ENCODE results near the gene ZDHHC7.
A peak's percentile ranks its signal among the peaks of the same experiment; 100 is the strongest.

ZDHHC7 gene

DNA sequence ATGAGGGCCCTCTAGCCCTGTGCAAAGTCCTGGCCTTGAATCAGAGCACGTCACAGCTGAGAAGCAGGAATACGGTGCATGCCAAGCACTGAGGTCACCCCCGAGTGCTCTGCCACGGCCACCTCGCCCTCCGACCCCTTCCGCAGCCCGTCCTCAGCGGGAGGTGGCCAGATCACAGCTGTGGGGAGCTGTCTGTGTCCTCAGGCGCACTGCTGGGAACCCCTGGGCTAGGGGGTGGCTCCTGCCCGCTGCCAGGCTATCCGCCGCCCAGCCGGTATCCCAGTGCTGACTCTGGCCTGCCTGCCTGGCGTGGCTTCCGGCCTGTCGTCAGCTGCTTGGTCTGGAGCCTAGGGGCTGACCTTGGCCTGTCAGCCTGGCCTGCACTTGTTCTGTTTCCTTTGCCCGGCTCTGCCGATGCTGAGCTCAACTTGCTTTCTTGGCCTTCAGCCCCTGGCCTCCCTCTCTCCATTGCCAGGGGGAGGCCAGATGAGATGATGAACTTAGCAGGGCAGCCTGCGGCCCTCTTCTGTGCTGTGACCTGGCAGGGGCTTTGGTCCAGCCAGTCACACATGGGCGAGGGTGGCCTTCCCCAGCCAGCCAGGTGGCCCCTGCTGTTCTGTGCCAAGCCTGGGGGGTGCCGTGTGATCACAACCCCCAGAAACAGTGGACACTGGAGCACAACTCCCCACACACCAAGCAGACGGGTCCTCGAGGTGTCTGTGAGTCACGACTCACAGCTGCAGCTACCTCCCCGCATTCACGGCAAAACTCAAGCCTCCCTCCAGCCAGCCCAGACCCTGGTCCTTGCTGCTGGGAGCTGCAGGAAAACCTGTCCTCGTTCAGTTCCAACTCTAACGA is 77.3 kb downstream of the ZDHHC7 start:
- DNase-seq: no peak

DNA sequence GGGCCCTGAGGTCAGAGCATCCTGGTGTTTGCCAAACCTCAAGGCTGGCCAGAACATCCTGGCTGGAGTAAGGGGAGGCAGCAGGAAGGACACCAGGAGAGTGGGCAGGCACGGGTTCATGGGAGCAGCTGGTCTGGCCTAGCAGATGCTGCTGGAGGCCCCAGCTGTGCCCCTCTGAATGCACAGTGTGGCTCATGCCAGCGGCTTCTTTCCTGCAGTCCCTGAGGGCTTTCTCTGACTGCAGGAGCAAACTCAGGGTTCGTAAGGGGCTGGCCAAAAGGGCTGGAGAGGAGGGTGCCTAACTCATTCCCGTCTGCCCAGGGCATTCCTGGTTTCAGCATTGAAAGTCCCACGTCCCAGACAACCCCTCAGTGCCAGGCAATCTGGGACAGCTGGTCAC is 78.7 kb downstream of the ZDHHC7 start:
- no peak for DNase-seq

GRCh38 chr16:84931506-84931905 is 79.8 kb downstream of the ZDHHC7 start:
- no peak for DNase-seq

- DNase-seq: no peak
Measured at GRCh38 chr16:84931107-84931494, 80.2 kb downstream of the ZDHHC7 start.

DNA sequence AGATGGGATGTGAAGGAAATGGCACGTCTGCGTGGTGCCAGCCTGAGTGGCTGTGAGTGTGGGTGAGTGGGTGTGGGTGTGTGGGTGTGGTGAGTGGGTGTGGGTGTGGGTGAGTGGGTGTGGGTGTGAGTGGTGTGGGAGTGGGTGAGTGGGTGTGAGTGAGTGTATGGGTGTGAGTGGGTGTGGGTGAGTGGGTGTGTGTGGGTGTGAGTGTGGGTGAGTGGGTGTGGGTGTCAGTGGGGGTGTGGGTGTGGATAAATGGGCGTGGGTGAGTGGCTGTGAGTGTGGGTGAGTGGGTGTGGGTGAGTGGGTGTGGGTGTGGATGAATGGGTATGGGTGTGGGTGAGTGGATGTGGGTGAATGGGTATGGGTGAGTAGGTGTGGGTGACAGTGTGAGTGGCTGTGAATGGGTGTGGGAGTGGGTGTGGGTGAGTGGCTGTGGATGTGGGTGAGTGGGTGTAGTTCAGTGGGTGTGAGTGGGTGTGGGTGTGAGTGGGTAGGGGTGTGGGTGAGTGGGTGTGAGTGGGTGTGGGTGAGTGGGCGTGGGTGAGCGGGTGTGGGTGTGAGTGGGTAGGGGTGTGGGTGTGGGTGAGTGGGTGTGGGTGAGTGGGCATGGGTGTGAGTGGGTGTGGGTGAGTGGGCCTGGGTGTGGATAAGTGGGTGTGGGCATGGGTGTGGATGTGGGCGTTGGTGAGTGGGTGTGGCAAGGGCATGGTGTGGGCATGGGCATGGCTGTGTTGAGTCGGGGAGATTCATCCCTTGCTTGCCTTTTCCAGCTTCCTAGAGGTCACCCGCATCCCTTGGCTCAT is 80.8 kb downstream of the ZDHHC7 start:
- DNase-seq: peak; percentile 5

DNA sequence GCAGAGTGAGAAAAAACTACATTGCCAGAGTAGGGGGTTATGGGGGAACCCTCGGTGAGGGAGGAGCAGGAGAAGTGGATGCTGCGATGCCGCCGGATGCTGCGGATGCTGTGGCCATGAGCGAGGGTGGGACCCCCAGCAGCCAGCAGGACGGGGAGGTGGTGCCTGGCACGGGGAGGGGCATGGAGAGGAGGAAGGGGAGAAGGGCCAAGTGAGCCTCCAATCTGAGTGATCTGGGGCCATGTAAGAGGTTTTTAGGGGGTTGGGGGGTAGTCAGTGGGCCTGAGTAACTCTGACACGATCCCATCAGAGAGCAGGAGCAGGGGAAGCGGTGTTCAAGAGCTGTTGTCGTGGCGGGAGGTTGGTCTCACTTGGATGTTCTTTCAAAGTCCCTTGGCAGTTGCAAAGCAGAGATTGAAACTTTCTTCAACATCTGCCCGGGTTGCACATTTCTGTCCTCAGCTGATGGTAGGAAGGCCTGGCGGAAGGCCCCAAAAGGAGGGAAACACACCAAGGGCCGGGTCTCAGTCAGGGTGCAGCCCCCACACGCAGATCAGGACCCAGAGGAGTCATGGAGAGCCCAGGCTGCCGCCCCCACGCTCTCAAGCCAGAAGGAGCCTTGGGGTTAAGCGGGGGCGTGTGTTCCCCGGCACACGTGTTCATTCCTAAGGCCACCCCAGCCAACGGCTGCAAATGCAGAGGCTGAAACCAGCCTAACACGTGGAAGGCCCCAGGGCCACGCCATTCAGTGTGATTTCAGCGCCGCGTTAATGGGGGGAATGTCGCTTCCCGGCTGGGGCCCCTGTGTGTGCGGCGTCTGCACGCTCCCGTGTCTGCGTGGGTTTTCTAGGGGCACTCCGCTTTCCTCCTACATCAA is 81.7 kb downstream of the ZDHHC7 start:
- no peak for DNase-seq

- no peak for DNase-seq
Measured at GRCh38 chr16:84928679-84929420, 82.5 kb downstream of the ZDHHC7 start.

- DNase-seq: no peak
Measured at GRCh38 chr16:84927621-84928591, 83.4 kb downstream of the ZDHHC7 start.

DNA sequence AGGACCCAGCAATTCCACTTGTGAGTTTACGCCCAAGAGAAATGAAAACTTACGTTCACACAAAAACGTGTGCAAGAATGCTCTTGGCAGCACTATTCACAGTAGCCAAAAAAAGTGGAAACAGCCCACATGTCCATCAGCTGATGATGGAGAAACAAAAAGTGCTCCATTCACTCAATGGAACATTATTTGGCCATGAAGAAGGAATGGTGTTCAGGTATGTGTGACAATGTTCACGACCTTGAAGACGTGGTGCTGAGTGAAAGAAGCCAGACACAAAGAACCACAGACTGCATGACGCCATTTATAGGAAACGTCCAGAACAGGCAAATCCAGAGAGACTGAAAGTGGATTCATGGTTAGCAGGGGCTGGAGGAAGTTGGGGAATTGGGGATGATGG is 84.9 kb downstream of the ZDHHC7 start:
- DNase-seq: no peak

- DNase-seq: no peak
Measured at GRCh38 chr16:84925773-84926372, 85.5 kb downstream of the ZDHHC7 start.

- peak; percentile 62 for DNase-seq
Measured at GRCh38 chr16:84925092-84925772, 86.1 kb downstream of the ZDHHC7 start.

GRCh38 chr16:84924331-84925091 is 86.8 kb downstream of the ZDHHC7 start:
- DNase-seq: no peak

All from CD4-positive, alpha-beta T cell treated with Interleukin-21 for 1 hour (primary cell).